ENCODE data around the gene ATG10.
A peak's percentile ranks its signal among the peaks of the same experiment; 100 is the strongest.
"Not testable (repeated sequence)": the region's sequence is repeated elsewhere in the genome, so short reads cannot be mapped to it uniquely, and the experiment has no call there.

Gene ATG10

GRCh38 chr5:81971712-81972491, at the start of gene ATG10:
Gene ATG10 (plus strand): TSS chr5:81972023. CDS start chr5:81987571, 15,548 bp downstream.
- DNase-seq (ENCODE audit: low read depth in 2 of 2) = peak; percentile 85 to 90

GRCh38 chr5:81922854-81923279, 49.0 kb upstream of the ATG10 start:
- DNase-seq (ENCODE audit: low read depth in 2 of 2) = no peak

- DNase-seq (ENCODE audit: low read depth in 2 of 2) = no peak
Measured at GRCh38 chr5:81924442-81924841, 47.4 kb upstream of the ATG10 start.

GRCh38 chr5:81925009-81925408, 46.8 kb upstream of the ATG10 start:
- DNase-seq (ENCODE audit: low read depth in 2 of 2) = no peak

GRCh38 chr5:81925981-81926380, 45.8 kb upstream of the ATG10 start:
- DNase-seq (ENCODE audit: low read depth in 2 of 2) = no peak

- DNase-seq (ENCODE audit: low read depth in 2 of 2) = no peak
Measured at GRCh38 chr5:81936066-81936465, 35.8 kb upstream of the ATG10 start.

- DNase-seq (ENCODE audit: low read depth in 2 of 2) = no peak
Measured at GRCh38 chr5:81936750-81937149, 35.1 kb upstream of the ATG10 start.

- no peak for DNase-seq (ENCODE audit: low read depth in 2 of 2)
Measured at GRCh38 chr5:81942746-81943145, 29.1 kb upstream of the ATG10 start.

- DNase-seq (ENCODE audit: low read depth in 2 of 2) = no peak
Measured at GRCh38 chr5:81948349-81948748, 23.5 kb upstream of the ATG10 start.

- DNase-seq (ENCODE audit: low read depth in 2 of 2) = no peak
Measured at GRCh38 chr5:81949462-81949861, 22.4 kb upstream of the ATG10 start.

- DNase-seq (ENCODE audit: low read depth in 2 of 2) = no peak
Measured at GRCh38 chr5:81950996-81951395, 20.8 kb upstream of the ATG10 start.

GRCh38 chr5:81954796-81955195, 17.0 kb upstream of the ATG10 start:
- DNase-seq (ENCODE audit: low read depth in 2 of 2) = not testable (repeated sequence)

GRCh38 chr5:81958129-81958528, 13.7 kb upstream of the ATG10 start:
- not testable (repeated sequence) for DNase-seq (ENCODE audit: low read depth in 2 of 2)

- DNase-seq (ENCODE audit: low read depth in 2 of 2) = no peak
Measured at GRCh38 chr5:81961651-81962440, 10.0 kb upstream of the ATG10 start.

GRCh38 chr5:81963544-81963943, 8.3 kb upstream of the ATG10 start:
- DNase-seq (ENCODE audit: low read depth in 2 of 2) = no peak

- no peak for DNase-seq (ENCODE audit: low read depth in 2 of 2)
Measured at GRCh38 chr5:81965524-81965923, 6.3 kb upstream of the ATG10 start.

- DNase-seq (ENCODE audit: low read depth in 2 of 2) = no peak
Measured at GRCh38 chr5:81969226-81969625, 2.6 kb upstream of the ATG10 start.

GRCh38 chr5:81969912-81970311, 1.9 kb upstream of the ATG10 start:
- DNase-seq (ENCODE audit: low read depth in 2 of 2) = no peak

GRCh38 chr5:81971111-81971711, 612 bp upstream of the ATG10 start:
- no peak for DNase-seq (ENCODE audit: low read depth in 2 of 2)

GRCh38 chr5:81972492-81972783, 615 bp downstream of the ATG10 start:
- DNase-seq (ENCODE audit: low read depth in 2 of 2) = no peak

GRCh38 chr5:81980160-81980559, 8.3 kb downstream of the ATG10 start:
- no peak for DNase-seq (ENCODE audit: low read depth in 2 of 2)

- DNase-seq (ENCODE audit: low read depth in 2 of 2) = no peak
Measured at GRCh38 chr5:81980598-81981260, 8.9 kb downstream of the ATG10 start.

Measured in stimulated activated CD8-positive, alpha-beta memory T cell treated with anti-CD3 and anti-CD28 coated beads, Interleukin-2, amount 100 ng/mL, for 48 hours (primary cell).